ENCODE measurements around the gene PRR5. TPM values are rescaled to one million over a fixed set of nuclear protein-coding genes. Genes with fewer than 3 reads are reported as not detected.
"Not testable (repeated sequence)": the region's sequence is repeated elsewhere in the genome, so short reads cannot be mapped to it uniquely, and the experiment has no call there.

PRR5 gene, protein sequence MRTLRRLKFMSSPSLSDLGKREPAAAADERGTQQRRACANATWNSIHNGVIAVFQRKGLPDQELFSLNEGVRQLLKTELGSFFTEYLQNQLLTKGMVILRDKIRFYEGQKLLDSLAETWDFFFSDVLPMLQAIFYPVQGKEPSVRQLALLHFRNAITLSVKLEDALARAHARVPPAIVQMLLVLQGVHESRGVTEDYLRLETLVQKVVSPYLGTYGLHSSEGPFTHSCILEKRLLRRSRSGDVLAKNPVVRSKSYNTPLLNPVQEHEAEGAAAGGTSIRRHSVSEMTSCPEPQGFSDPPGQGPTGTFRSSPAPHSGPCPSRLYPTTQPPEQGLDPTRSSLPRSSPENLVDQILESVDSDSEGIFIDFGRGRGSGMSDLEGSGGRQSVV
- polyA plus RNA-seq (ENCODE audit: insufficient read length in 3 of 3) = 10 to 100 TPM; 19.3 to 38.2 (median 35.3) TPM
- long read RNA-seq, donor 1, transcript PRR5-202 (8 exons, 1,878 nt) = major isoform, 6 of 13 reads
- long read RNA-seq, donor 1, partial matches to known transcripts = 0 of 13 reads
- long read RNA-seq, donor 1, other reads (novel, unspliced or antisense) = 0 of 13 reads
- long read RNA-seq, donor 2, transcript PRR5-202 (8 exons, 1,878 nt) = major isoform, 5 of 12 reads
- long read RNA-seq, donor 2, partial matches to known transcripts = 0 of 12 reads
- long read RNA-seq, donor 2, other reads (novel, unspliced or antisense) = 0 of 12 reads
- long read RNA-seq, donor 3, transcript PRR5-202 (8 exons, 1,878 nt) = major isoform, 9 of 27 reads
- long read RNA-seq, donor 3, transcript PRR5-211 (2 exons, 1,965 nt) = minor isoform, 7 of 27 reads
- long read RNA-seq, donor 3, partial matches to known transcripts = 0 of 27 reads
- long read RNA-seq, donor 3, other reads (novel, unspliced or antisense) = 0 of 27 reads
- long read RNA-seq, donor 4, transcript PRR5-202 (8 exons, 1,878 nt) = major isoform, 9 of 18 reads
- long read RNA-seq, donor 4, partial matches to known transcripts = 0 of 18 reads
- long read RNA-seq, donor 4, other reads (novel, unspliced or antisense) = 0 of 18 reads
- long read RNA-seq, donor 5, transcript PRR5-211 (2 exons, 1,965 nt) = major isoform, 7 of 26 reads
- long read RNA-seq, donor 5, transcript PRR5-202 (8 exons, 1,878 nt) = major isoform, 7 of 26 reads
- long read RNA-seq, donor 5, transcript PRR5-215 (4 exons, 2,125 nt) = minor isoform, 5 of 26 reads
- long read RNA-seq, donor 5, partial matches to known transcripts = 0 of 26 reads
- long read RNA-seq, donor 5, other reads (novel, unspliced or antisense) = 0 of 26 reads
- long read RNA-seq, donor 6, partial matches to known transcripts = 0 of 6 reads
- long read RNA-seq, donor 6, other reads (novel, unspliced or antisense) = 0 of 6 reads
- long read RNA-seq, donor 7, partial matches to known transcripts = 0 of 11 reads
- long read RNA-seq, donor 7, other reads (novel, unspliced or antisense) = 0 of 11 reads
- long read RNA-seq, donor 8, transcript PRR5-201 (9 exons, 1,767 nt) = major isoform, 7 of 22 reads
- long read RNA-seq, donor 8, transcript PRR5-202 (8 exons, 1,878 nt) = minor isoform, 6 of 22 reads
- long read RNA-seq, donor 8, partial matches to known transcripts = 0 of 22 reads
- long read RNA-seq, donor 8, other reads (novel, unspliced or antisense) = 0 of 22 reads
- long read RNA-seq, donor 9, partial matches to known transcripts = 0 of 9 reads
- long read RNA-seq, donor 9, other reads (novel, unspliced or antisense) = 0 of 9 reads
- long read RNA-seq, donor 10, transcript PRR5-202 (8 exons, 1,878 nt) = major isoform, 9 of 19 reads
- long read RNA-seq, donor 10, partial matches to known transcripts = 0 of 19 reads
- long read RNA-seq, donor 10, other reads (novel, unspliced or antisense) = 0 of 19 reads
- long read RNA-seq, donor 11, partial matches to known transcripts = 0 of 11 reads
- long read RNA-seq, donor 11, other reads (novel, unspliced or antisense) = 0 of 11 reads
- long read RNA-seq, donor 12, partial matches to known transcripts = 0 of 2 reads
- long read RNA-seq, donor 12, other reads (novel, unspliced or antisense) = 0 of 2 reads
- long read RNA-seq, donor 13, transcript PRR5-202 (8 exons, 1,878 nt) = major isoform, 9 of 22 reads
- long read RNA-seq, donor 13, transcript PRR5-216 (9 exons, 1,843 nt) = minor isoform, 7 of 22 reads
- long read RNA-seq, donor 13, partial matches to known transcripts = 0 of 22 reads
- long read RNA-seq, donor 13, other reads (novel, unspliced or antisense) = 0 of 22 reads
- long read RNA-seq, donor 14, partial matches to known transcripts = 0 of 10 reads
- long read RNA-seq, donor 14, other reads (novel, unspliced or antisense) = 0 of 10 reads
- long read RNA-seq, donor 15, partial matches to known transcripts = 0 of 2 reads
- long read RNA-seq, donor 15, other reads (novel, unspliced or antisense) = 0 of 2 reads
- long read RNA-seq, donor 16, transcript PRR5-211 (2 exons, 1,965 nt) = major isoform, 21 of 65 reads
- long read RNA-seq, donor 16, transcript PRR5-215 (4 exons, 2,125 nt) = minor isoform, 10 of 65 reads
- long read RNA-seq, donor 16, transcript PRR5-202 (8 exons, 1,878 nt) = minor isoform, 20 of 65 reads
- long read RNA-seq, donor 16, partial matches to known transcripts = 0 of 65 reads
- long read RNA-seq, donor 16, other reads (novel, unspliced or antisense) = 0 of 65 reads

DNA sequence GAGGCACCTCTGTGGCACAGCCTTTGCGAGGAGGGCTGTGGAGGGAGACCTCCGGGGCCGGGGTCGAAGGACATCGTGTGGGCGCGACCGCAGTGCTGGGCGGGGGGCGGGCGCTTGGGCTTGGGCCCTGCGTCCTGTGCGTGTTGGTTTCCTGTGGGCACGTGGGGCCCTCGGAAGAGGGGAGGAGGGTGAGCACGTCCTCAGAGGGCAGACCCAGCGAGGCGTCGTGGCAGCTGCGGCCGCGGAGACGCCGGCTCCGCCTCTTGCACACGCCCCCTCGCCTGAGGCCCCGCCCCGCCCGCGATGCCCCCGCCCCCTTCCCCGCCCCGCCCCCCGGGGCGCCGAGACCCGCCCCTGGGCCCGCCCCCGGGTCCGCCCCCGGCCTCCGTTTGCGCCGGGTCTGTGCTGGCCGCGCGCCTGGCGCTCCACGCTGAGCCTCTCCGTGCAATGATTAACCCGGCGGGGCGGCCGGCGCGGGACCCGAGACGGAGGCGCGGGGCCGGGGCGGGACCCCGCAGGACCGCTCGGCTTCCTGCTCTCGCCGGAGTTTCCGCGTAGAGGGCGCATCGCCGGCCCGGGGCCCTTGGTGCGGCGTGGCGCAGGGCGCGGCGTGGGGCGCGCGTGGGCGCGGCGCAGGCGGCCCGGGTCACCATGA, at the start of gene PRR5:
Gene PRR5 (plus strand): TSS at position 381 of the 655 bp plus-strand sequence. CDS start 271 bp downstream, at position 652.
- DNase-seq (ENCODE audit: extremely low read depth in 1 of 11, low read depth in 9 of 11, low spot score in 4 of 11) = peak in 9 of 11 donors; percentile 63 to 75 (median 71)

DNA sequence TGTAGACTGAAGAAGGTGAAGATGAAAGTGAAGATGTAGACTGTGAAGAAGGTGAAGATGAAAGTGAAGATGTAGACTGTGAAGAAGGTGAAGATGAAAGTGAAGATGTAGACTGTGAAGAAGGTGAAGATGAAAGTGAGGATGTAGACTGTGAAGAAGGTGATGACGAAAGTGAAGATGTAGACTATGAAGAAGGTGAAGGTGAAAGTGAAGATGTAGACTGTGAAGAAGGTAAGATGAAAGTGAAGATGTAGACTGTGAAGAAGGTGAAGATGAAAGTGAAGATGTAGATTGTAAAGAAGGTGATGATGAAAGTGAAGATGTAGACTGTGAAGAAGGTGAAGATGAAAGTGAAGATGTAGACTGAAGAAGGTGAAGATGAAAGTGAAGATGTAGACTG, 49.1 kb upstream of the PRR5 start:
- not testable (repeated sequence) for DNase-seq (ENCODE audit: extremely low read depth in 1 of 11, low read depth in 9 of 11, low spot score in 4 of 11)

DNA sequence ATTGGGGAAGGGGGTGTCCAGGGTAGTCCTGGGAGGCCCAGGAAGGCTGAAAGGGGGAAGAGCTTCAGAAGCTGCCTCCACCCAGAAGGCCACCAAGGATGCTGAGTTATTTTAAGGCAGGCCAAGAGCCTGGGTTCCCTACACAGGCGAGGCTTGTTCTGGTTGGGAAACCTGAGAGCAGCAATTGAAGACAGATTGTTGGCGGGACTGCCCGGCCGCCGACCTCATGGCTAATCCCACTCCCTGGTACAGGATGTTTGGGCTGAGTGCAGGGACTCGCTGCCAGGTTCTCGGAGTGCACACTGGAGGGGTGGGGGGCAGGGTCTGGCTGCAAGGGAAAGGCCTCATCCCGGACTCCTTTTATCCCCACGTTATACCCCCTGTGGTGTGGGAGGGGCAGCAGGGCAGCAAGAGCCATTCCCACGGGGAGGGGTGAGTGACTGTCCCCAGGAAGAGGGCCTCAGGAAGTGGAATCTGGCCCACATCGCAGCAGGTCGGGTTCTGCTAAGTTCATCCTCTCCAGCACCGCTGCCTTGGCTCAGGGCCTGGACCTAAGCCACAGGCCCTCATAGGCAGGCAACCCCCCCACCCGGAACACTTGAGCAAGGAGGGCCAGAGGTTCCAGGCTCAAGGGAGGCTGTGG, 43.6 kb upstream of the PRR5 start:
- DNase-seq (ENCODE audit: extremely low read depth in 1 of 11, low read depth in 9 of 11, low spot score in 4 of 11) = no peak

DNA sequence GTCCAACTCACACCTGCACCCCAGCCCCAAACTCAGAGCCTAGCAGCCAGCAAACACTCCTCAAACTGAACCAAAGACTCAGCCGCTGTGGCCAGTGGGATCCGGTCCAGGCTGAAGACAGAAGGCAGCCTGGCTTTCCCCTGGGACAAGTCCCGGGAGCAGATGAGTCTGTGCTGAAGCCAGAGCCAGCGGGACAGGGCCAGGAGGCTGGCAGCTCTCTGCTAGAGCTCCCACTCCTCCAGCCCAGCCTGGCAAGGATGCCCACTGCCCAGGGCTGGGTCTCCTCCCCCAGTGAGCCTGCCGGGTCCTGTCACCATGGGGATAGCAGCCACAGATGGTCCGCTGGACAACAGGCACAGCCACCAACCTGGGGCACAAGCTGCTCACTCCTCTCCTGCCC, 42.9 kb upstream of the PRR5 start:
- DNase-seq (ENCODE audit: extremely low read depth in 1 of 11, low read depth in 9 of 11, low spot score in 4 of 11) = no peak

DNA sequence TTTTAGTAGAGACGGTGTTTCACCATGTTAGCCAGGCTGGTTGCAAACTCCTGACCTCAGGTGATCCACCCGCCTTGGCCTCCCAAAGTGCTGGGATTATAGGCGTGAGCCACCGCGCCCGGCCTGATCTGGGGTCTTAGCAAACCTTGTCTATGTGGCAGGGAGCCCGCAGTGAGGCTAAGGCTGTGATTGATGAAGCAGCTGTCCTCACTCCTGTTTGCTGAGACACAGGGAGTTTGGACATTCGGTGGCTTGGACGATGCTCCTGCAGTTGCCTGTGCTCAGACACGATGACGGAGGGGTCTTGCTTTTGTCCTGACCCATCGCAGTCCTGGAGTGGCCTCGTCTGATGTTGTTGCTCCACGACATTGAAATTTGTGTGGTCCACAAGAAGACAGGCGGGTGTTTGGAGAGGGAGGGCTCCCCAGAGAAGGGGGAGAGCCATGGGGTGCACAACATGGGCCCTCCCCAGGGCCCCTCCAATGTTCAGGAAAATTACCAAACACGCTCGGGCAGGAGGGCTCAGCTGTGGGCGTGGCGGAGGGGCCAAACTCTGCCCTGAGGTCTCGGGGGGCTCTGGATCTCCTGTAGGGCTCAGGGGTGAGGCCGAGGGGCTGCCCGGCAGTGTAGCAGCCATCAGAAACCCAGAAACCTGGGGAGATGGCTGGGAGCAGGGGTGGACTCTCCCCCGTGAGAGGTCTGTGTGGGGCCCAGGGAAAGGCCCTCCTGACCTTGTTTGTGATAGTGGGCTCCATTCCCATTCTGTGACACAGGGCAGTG, 41.8 kb upstream of the PRR5 start:
- no peak for DNase-seq (ENCODE audit: extremely low read depth in 1 of 11, low read depth in 9 of 11, low spot score in 4 of 11)

DNA sequence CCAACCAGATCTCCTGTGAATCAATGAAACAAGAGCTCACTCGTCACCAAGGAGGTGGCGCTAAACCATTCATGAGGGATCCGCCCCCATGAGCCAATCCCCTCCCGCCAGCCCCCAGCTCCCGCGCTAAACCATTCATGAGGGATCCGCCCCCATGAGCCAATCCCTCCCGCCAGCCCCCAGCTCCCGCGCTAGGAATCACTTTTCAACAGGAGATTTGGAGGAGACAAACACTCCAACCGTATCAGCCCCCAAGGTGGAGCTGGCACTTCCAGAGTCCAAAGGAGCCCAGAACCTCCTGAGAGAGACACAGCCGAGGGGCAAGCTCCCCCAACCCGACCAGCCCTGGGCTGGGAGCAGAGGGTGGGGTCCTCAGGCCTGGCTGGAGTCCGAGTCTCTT, 40.9 kb upstream of the PRR5 start:
- DNase-seq (ENCODE audit: extremely low read depth in 1 of 11, low read depth in 9 of 11, low spot score in 4 of 11) = no peak

DNA sequence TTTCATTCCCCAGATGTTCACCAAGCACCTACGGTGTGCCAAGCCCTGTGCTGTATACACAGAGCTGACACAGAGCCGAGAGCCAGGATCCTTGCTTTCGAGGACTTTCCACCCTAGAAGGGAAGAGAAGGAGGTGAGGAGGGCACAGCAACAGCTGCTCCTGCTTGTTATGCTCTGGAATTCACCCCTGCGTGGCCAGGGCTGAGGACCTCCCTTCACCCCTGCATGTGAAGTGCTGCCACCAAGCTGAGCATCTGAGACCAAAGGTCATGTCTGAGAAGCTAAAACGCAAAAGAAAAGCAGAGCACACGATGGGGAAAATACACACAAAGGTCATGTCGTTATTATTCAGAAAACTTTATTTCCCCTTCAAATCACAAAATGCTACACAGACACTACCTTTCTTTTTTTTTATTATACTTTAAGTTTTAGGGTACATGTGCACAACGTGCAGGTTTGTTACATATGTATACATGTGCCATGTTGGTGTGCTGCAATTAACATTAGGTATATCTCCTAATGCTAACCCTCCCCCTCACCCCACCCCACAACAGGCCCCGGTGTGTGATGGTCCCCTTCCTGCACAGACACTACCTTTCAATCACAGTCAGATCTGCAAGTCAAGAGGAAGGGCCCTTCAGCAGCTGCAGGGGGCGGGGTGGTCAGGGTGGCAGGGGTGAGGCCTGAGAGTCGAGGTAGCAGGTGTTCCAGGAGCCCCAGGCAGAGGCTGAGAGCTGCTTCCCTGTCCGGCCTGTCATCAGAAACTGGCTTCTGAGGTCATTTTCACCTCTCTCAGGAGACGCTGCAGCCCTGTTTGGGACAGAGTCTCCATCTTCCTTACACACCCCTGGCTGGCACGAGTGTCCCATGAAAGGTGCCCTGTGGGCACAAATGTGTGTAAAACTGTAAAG, 40.1 kb upstream of the PRR5 start:
- no peak for DNase-seq (ENCODE audit: extremely low read depth in 1 of 11, low read depth in 9 of 11, low spot score in 4 of 11)

DNA sequence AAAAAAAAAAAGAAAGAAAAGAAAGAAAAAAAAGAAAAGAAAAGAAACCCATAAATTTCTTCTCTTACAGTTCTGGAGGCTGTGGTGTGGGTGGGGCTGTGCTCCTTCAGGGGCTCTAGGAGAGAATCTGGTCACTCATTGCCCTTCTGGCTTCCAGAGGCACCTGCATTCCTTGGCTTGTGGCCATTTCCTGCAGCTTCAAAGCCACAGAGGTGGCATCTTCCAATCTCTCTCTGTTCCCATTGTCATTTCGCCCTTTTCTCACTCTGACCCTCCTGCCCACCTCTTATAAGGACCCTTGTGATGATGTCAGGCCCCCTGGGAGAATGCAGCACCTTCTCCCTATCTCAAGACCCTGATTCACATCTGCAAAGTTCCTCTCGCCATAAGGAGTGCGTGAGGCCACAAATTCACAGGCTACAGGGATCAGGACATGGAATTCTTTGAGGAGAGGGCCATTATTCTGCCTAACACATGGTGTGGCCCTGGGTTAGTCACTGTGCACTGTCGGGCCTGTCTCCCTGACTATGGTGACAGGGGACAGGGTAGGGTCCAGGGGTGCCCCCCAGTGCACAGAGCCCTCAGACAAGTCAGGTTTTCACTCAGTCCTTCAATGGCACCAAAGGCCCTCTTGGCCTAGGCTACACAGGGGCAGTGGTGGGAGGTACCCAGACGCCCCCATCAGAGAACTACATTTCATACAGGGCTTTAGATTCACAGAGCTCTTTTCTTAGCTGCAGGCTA, 38.6 kb upstream of the PRR5 start:
- no peak for DNase-seq (ENCODE audit: extremely low read depth in 1 of 11, low read depth in 9 of 11, low spot score in 4 of 11)

DNA sequence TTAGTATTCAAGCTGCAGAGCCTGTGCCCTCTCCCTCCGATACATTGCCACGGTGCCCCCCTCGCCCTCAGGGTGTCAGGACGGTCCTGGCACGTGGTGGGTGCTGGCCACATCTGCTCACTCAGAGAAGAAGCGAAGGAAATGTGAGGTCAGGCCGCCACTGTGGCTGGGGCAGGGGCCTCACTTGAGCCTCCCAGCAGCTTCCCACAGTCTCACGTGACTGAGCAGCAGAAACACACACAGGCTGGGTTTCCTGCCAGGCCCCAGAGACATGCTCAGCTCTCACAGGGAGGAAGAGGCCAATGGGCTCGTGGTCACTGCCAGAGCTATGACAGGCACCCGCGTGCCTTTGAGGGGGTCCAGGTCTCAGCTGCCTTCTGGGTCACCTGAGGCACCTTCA, 37.9 kb upstream of the PRR5 start:
- DNase-seq (ENCODE audit: extremely low read depth in 1 of 11, low read depth in 9 of 11, low spot score in 4 of 11) = no peak

DNA sequence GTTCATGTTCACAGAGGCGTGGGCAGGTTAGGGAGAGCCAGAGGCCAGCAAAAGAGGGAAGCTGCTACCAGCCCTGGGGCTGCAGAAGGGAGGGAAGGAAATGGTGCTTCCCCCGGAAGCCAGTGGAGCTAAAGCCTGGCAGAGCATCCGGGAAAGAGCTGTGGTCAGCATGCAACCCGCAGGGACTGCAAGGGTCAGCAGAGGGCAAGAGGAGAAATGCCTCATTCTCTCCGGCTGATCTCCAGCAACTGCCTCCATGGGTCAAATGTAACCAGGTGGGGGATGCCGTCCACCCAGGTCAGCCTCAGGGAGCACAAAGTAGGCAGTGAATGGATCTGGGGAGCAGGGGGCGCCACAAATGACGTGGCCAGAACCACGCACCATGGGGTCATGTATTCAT, 36.9 kb upstream of the PRR5 start:
- no peak for DNase-seq (ENCODE audit: extremely low read depth in 1 of 11, low read depth in 9 of 11, low spot score in 4 of 11)

DNA sequence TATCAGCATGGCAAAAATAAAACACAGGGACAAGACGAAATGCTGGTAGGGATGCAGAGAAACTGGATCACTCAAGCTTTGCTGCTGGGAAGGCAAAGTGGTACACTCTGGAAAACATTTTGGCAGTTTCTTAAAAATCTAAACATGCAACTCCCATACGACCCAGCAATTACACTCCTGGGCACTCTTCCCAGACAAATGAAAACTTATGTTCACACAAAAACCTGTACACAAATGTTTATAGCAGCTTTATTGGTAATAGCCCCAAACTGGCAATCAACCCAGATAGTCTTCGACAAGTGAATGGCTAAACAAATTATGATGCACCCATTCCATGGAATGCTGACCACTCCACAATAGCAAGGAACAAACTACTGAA, 35.8 kb upstream of the PRR5 start:
- no peak for DNase-seq (ENCODE audit: extremely low read depth in 1 of 11, low read depth in 9 of 11, low spot score in 4 of 11)

DNA sequence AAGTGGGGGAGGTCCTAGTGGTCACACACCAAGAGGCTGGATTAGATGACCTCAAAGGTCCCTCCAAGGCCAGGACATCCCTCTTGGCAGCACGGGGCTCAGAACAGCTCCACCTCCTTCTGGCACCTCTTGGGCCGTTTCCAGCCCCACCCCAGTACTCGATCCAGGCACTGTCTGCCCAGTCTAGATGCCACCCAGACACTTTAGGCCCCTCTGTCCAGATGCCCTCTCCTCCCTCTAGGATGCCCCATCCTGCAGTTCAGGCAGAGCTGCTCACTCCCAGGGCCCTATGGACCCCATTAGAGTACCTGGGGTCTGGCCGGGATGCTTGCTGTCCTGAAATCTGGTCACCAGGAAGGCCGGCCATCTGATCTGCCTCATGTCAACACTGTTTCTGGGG, 34.7 kb upstream of the PRR5 start:
- no peak for DNase-seq (ENCODE audit: extremely low read depth in 1 of 11, low read depth in 9 of 11, low spot score in 4 of 11)

DNA sequence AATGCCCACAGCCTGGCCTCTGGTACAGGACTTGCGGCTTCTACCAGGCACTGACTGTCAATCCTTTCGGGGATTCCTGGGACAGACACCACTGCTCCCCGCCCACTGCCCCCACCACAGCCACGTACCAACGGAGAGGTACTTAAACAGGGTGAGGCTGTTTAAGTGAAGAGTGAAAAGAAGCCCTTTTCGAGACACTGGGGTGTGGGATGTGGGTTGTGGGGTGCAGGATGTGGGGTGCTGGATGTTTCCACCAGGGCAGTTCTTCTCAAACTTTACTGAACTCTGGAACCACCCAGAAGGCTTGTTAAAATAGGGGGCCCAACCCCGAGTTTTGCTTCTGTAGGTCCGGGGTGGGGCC, 34.2 kb upstream of the PRR5 start:
- no peak for DNase-seq (ENCODE audit: extremely low read depth in 1 of 11, low read depth in 9 of 11, low spot score in 4 of 11)
